HG02938 (cell line): Measurements from ENCODE around the gene TTC34.
A peak's percentile ranks its signal among the peaks of the same experiment; 100 is the strongest.

Source experiments
- ATAC-seq: cut with Tn5 transposase; IDR thresholded peaks from one replicate; pipeline ENCODE4 v1.9.1; 2021; ENCODE audit warnings: mild to moderate bottlenecking, moderate library complexity; ENCODE audit not compliant: unreplicated experiment

Gene TTC34

DNA sequence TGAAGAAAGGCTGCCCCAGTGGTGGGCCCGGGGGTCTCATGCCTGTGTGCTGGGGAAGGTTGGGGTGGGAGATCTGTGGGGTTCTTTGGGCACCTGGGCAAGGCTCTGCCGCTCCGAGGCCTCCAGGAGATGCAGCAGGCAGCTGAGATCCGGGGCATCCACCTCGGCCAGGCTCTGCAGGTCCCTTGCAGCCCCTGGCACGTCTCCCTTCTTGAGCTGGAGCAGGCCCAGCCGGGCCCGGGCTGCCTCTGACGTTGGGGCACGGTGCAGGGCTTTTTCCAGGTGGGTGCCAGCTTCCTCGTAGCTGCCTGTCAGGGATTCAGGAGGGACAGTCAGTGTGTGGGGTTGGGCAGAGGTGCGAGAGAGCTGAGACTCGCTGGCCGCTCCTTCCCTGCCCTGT, 157.3 kb downstream of the TTC34 start:
- ATAC-seq = no peak

DNA sequence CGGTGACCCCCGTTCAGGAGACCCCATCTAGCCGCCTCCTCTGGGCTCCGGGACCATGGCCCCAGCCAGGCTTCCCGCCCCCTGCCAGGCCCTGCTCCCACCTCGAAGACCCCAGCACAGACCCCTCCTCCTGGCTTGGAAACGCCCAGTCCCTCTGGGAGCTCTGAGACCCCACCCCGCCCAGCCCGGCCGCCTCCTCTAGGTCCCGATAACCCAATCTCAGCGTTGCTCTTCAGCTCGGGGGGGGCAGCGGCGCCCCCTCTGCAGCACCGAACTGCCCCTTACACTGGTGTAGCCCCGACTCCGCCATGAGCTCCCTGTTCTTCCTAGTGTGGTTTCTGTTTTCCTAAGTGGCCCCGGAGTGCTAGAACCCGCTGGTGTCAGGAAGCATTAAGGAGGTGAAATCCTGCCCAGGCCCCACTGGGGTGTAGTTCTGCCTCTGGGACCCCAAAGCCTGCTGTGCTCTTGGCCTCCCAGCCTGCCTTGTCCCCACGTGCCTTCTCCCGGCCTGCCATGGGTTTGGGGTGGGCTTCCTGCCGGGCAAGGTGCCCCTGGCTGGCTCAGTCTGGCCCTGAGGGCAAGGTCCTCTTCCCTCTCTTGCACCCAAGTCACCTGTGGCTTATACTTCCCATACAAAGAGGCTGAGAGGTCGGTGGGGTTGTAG, 157.9 kb downstream of the TTC34 start:
- ATAC-seq = no peak

DNA sequence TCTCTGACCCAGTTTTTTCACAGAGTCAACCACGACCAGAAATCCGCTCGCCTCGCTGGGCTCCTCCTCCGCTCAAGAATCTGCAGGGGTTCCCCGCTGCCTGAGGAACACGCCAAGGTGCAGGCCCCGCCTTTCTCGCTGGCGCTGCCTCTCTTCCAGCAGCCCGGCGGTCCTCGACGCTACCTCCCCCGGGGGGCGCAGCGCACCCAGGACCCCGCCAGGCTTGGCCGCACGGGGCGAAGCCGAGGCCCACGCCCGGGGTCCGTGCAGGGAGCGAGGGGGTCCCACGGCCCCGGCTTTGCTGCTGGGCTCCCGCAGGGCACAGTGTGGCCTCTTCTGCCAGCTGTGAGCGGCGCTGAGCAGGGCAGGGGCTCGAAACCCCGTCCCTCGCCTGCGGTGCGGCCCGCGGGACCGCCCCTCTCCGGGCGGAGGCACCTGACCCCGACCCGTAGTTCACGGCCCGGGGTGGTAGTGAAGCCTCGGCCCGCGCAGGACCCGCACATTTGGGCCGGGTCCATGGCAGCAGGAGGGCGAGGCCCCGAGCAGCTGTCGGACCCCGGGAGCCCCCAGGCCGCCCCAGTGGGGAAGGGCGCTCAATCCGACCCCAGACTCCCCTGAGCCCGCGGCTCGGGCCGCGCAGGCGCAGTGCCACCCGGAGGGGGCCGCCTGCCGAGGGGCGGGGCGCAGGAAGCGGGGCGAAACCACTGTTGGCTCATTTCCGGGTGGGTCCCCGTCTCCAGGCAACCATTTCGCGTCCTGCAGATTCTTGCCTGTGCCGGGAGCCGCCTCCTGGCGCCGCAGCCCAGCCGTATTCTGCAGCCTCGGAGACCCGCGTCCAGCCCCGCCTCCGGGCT, 158.7 kb downstream of the TTC34 start:
- peak; percentile 77 for ATAC-seq

DNA sequence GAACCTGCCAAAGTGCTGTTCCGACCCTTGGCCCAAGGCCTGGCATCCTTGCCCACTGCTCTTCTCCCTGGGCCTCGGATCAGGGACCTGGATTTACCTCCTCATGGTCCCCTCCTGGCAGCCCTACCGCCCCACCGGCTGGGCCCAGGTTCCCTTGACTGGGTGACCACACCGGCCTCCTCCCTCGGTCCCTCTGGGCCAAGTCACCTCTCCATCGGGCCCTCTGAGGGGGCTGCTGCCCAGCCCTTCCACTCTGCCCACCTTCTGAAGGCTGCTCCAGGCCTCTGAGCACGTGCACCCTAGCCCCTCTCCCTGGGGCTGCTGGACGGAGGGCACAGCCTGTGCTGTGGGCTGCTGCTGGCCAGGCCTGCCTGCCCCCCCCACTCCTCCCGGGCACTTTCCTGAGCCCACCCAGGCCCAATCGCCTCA, 159.3 kb downstream of the TTC34 start:
- ATAC-seq = no peak

DNA sequence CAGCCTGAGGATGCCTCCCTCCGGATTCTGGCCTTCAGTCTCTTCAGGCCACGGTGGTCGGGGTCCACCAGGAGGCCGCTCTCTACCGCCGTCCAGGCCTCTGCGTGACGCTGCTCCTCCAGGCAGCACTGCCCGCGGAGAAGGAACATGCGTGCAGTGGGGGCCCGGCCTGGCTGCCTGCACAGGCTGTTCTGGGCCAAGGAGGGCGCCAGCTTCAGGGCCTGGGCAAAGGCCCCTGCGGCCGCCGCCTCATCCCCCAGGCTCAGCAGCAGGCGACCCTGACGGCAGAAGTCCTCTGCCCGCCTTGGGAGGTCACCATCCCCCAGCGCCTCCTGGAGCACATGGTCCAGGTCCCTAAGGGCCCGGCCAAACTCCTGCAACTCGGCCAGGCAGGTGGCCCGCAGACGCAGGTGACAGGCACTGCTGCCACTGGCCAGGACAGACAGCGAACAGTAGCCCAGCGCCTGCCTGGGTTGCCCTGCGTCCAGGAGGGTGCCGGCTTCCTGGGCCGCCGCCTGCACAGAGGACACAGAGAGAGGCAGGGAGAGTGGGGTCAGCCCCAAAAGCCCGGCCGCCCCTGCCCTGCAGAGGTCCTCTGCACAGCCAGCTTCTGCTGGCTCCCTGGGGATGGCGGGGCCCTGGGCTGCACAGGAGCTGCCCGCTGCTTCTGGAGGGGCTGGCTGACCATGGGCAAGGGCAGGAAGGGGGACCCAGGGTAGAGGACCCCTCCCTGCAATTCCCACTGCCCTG, 159.9 kb downstream of the TTC34 start:
- no peak for ATAC-seq

DNA sequence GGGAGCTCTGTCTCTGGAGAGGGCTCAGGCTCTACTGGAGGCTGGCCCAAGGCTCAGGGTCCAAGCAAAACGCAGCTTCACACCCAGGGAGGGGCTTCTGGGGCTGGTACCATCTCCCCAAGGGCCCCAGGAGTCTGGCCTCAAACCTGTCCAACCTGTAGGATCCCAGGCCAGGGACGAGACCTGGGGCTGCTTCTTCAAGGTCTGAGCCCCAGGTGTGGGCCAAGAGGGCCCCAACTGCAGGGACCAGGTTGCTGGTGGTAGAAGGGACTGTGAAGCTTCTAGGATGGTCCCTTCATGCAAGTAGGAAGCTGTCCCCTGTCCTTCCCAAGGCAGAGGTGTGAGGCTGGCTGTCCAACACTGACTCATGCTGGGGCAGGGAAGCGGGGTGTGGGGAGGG, 160.9 kb downstream of the TTC34 start:
- ATAC-seq = no peak

DNA sequence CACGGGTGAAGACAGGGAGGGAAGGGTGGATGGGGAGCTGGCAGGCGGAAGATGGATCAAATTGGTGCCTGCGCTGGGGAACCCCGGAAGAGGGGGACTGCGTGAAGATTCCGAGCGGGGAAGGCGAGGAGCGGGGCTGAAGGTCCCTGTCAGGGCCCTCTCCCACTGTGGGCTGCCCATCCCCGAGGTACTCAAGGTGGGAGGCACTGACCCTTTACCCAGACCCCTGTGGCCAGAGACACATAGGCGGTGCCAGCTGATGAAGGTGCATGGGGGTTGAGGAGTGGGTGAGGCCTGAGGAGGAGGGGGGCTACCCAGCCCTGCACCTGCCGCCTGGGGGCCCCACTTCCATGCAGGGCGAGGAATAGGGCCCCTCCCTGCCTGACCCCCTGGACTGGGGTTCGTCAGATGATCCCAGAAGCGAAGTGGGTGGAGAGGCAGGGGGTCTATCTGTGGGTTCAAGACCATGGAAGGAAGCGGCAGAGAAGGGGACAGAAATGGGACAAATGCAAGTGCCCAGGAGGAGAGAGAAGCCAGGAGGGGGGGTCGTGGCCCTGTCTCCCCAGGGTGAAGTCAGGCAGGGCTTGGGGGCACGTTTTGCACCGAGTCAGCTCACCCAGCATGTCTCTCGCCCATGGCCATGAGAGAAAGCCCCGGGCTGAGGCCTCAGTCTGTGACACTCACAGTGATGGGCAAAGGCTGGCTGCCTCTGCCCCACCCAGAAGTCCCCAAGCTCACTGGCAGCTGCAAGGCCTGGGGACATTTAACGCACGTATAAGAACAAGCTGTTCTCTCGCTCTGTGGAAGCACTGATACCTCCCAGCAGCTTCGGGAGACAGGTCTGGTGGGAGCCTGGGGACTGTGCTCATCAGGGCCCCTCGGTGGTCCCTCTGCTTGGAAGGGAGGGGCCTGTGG, 161.6 kb downstream of the TTC34 start:
- ATAC-seq = no peak

DNA sequence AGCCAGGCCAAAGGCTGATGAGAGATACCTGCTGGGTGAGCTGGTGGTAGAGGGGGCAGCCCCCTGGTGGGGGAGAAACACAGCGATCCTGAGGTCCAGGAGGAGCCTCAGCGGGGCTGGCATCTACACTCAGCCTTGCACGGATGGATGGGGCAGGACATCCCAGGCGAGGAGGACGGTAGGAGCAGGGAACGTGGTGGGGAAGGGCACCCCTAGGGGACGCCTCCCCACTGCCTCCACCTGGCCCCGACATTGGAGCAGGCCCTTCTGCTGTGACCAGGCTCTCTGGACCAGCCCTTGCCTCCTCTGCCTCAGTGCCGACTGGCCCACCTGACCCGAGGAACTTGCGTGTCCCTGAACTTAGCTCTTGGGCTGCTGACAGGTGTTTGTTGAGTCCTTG, 162.3 kb downstream of the TTC34 start:
- no peak for ATAC-seq

DNA sequence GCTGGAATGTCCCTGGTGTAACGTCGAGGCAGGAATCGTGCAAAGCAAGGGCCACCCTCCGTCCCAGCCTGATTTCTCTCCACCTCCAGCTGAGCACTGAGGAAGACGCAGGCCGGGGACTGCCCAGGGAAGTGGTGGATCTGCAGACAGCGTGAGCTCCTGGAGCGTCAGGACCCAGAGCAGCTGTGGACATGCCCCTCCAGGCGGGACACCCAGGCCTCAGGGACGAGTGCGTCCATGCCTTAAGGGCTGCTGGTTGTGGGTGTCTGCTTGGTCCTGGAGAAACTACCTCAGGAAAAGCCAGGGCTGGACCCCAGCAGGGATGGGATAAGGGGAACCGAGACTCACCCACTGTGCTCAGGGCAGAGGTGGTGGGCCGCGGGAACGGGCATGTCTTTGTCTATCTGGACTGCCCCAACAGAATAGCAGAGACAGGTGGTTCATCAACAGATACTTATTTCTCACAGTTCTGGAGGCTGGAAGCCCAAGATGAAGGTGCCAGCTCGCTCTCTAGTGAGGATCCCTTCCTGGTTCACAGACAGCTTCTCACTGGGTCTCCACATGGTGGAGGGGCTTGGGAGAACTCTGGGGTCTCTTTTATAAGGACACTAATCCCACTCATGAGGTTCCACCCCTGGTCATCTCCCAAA, 162.9 kb downstream of the TTC34 start:
- no peak for ATAC-seq

DNA sequence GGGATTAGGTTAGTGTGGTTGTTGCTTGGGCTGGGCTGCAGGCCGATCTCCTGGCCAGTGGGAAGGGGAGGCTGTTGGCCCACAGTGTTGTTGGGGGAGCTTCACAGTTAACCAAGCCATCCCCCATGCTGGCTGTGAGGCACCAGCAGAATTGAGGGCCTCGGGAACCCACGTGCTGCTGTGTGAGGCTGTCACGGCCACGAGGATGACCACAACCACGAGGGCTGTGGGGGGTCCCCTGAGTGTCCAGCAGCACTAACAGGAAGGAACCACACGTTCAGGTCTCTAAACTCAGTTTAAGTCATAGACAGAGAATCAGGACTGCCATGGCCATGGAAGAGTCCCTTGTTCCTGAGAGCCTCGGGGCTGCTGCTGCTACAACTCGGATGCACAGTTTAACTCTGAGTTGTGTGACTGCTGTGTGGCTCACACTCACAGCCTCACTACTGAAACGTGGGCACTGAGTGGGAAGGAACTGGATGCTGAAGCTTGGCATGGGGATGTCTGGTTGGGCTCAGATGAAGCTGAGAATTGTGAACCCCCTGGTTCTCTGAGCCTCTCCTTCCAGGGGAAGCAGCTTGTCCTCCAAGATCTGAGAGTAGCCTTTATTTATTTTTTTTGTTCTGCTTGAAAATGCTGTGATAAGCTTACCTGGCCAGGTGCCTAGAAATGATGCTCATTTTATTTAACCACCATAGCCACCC, 163.9 kb downstream of the TTC34 start:
- no peak for ATAC-seq

DNA sequence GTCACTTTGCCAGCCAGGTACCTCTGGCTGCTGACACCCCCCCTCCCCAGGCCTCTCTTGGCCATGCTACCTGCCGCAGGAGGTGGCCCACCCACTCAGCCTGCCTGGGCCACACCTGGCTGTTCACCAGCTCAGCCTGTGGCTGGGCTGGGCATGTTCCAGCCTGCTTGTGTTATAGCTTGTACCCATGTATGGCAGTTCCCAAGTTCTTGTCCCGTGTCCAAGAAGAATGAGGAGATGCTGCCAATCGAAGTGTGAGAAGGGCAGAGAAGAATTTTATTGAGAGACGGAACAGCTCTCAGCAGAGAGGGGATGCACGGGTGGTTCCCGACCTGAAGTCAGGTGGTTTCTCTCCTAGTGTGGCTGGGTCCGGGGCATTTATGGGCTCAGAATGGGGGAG, 164.8 kb downstream of the TTC34 start:
- ATAC-seq = no peak

DNA sequence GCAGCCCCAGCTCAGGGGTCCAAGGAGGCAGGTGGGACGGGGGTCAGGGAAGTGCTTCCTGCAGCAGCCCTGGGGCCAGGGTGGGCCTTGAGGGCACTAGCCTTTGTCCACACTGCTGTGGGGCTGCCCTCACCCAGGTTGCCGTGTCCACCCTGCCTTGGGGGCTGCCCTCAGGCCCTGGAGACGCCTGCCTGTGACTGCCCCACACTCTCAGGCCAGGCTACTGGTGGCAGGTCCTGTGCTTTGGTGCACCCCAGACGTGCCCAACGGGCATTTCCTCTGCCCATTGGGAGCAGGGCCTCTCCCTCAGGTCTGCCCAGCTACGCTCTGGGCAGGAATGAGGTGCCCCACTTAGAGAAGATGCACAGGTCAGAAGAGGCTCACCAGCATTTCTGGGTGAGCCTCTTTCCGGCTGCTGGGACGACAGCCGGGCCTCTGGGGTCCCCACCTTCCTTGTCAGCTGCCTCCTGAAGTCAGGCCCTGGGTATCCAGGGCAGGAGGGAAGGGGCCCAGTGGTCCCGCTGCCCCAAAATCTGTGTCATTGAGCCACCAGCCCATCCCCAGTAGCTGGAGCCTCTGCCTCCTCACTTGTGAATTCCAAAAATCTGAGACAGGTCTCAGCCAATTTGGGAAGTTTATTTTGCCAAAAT, 166.0 kb downstream of the TTC34 start:
- no peak for ATAC-seq

DNA sequence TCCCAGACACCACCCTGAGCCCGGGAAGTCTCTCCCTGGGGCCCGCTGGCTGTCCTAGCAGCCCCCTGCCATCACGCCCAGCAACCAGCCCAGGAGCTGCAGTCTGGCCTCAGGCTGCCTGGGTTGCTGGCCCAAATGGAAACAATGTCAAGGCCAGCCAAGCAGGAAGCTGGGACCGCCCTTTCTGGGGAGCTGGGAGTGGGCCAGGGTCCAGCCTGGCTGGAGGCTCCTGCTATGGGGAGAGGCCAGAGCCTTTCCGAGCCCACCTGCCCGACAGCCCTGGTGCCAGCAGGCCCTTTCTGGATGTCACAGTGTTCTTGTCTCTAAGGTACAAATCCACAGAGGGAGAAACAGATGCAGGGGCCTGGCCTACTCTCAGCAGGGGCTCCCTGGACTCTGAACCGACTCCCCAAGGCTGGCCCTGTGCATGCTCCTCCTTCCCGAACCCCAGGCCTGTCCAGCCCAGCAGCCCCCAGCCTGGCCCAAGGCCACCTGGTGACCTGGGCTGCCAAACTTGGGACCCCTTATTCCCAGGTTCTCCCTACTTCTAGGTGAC, 167.5 kb downstream of the TTC34 start:
- no peak for ATAC-seq

DNA sequence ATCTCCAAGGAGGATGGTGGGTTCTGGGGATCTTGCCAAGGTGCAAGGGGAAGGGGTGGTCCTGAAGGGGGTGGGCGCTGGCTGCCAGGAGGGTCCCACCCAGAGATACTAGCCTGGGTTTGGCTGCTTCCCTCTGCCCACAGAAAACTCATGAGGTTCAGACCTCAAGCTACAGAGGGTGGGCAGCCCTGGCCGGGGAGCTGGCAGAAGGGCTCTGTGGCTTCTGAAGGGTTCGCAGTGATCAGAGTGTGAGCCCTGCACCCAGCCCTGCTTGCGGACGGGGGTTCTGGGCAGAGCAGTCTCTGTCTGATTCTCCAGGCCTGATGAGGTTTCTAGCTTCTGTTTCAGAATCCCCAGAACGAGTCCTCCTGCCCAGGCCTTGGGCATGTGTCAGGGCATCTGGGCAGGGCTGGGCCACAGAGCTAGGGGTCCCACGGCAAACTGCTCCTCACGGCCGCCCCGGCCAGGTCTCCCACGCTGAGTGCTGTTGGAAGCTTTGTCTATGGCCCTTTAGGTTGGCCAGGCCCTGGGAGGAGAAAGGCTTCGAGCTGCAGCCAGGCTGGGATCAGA, 168.0 kb downstream of the TTC34 start:
- no peak for ATAC-seq

DNA sequence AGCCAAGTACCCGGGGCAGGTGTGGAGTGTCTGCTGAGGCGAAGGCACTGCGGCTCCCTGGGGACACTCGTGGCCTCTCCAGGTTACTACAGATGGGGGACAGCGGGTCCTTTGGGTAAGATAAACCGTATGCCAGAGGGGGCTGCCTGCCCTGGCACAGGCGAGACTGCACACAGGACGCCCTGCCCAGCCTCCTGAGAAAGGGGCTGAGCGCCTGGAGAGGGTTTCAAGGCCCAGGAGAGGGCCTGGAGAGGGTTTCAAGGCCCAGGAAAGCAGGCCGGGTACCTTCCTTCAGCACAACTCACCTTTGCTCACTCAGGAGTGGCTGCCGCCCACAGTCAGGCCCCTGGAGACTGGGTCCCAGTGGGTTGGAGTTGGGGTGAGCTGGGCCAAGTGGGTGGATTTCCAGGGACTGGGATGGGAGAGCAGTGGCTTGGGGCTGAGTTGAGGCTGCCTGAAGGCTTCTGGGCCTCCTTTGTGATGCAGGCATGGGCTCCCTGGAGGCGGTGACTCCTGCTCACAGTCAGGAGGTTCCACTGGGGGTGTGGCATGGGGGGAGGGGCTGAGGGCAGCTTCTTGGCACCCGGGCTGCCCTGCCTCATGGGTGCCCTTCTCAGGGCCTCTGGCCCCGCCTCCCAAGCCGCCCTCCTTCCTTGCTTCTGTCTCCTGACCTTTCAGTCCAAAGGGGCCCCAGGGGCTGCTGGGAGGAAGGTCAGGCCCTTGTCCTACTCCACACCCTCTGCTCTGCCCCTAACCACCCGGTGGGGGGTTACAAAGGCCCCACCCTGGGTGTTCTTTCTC, 168.7 kb downstream of the TTC34 start, which contains the start of gene MMEL1:
TSS of gene MMEL1 (minus strand) at position 456 of the 801 bp plus-strand sequence. CDS start 3,532 bp downstream, outside the sequence.
- no peak for ATAC-seq

DNA sequence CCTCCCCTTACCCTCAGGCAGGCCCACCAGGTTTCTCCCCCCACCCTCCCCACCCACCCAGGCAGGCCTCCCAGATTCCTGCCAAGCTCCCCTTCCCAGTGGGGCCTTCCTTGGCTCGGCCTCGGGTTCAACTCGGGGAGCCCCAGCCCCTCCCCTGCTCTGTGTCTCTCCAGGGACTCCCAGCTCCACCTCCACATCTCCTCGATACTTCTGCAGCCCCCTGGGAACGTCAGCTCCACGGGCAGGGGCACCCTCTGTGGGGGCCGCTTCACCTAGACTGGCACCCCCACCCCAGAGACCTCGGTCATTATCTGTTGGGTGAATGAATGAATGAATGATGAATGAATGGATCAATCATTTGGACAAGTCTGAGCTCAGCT, 169.5 kb downstream of the TTC34 start:
- ATAC-seq = no peak
